ENCODE data around the gene LPCAT2. TPM values are rescaled to one million over a fixed set of nuclear protein-coding genes. Genes with fewer than 3 reads are reported as not detected.

LPCAT2 gene
- total RNA-seq, 4 donors from 2014 or later, result 10.0 to 21.7 (median 16.9) TPM

DNA sequence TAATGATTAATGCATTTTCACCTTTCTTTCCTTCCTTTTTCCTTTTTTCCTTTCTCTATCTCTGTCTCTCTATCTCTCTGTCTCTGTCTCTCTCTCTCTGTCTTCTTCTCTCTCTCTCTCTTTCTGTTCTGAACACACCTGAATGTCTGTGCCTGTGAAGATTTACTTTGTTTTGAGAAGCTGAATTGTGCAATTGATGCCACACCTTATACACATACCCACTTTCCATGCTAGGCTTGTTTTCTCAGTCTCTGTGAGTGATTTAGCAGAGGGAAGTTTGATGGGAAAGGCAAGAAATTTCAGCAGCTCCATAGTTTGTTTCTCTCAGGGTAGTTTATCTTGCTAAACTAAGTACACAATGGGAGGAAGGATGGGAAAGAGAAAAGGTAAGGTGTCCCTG lies 48.3 kb downstream of the LPCAT2 start:
- Histone ChIP-seq H3K27me3 (no peaks in the 10 kb centered on the region), H3K9me3 (no peaks in the 10 kb centered on the region), H3K27ac (peak overlapping the region; percentile 55 to 83 (median 70)), H3K36me3 (peaks cover 0 to 10% (median 0%) of the 10 kb centered on the region in 3 donors), H3K4me3 (no peak overlapping the region), H3K4me1 (peaks cover 19 to 61% (median 26%) of the 10 kb centered on the region in 3 donors)
- no peak for DNase-seq
- intact Hi-C loops (cut with DNase I), result no loop called here
- TF ChIP-seq POLR2A (IDR thresholded peaks at IDR 0.05), result no peak
- TF ChIP-seq, protein P1, sequence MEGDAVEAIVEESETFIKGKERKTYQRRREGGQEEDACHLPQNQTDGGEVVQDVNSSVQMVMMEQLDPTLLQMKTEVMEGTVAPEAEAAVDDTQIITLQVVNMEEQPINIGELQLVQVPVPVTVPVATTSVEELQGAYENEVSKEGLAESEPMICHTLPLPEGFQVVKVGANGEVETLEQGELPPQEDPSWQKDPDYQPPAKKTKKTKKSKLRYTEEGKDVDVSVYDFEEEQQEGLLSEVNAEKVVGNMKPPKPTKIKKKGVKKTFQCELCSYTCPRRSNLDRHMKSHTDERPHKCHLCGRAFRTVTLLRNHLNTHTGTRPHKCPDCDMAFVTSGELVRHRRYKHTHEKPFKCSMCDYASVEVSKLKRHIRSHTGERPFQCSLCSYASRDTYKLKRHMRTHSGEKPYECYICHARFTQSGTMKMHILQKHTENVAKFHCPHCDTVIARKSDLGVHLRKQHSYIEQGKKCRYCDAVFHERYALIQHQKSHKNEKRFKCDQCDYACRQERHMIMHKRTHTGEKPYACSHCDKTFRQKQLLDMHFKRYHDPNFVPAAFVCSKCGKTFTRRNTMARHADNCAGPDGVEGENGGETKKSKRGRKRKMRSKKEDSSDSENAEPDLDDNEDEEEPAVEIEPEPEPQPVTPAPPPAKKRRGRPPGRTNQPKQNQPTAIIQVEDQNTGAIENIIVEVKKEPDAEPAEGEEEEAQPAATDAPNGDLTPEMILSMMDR (IDR thresholded peaks at IDR 0.05), result no peak

DNA sequence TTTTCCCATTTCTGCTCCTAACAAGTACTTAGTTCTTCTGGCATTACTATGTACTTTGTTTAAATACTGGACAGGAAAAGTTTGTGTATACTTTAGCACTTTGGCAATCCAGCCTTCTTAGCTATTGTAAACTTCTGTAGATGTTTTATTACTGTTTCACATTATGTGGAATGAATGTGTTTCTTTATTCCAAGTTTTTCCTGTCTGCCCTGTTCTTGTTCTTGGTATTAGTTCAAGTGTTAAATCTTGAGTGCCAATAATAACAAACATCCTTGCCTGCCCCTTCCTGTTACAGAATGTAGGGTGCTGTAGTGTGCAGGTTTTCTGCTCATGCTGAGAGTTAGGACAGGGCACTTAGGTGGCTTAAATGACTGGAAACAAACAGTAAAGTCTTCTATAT lies 50.4 kb downstream of the LPCAT2 start:
- no peaks in the 10 kb centered on the region for H3K27me3 ChIP-seq
- H3K27ac ChIP-seq, result peak overlapping the region; percentile 59 to 83 (median 74)
- H3K4me3 ChIP-seq, result no peak overlapping the region
- H3K9me3 ChIP-seq, result no peaks in the 10 kb centered on the region
- DNase-seq, result no peak
- H3K36me3 ChIP-seq, result peaks cover 0 to under 1% (median 0%) of the 10 kb centered on the region in 3 donors
- peaks cover 19 to 57% (median 26%) of the 10 kb centered on the region in 3 donors for H3K4me1 ChIP-seq
- TF ChIP-seq POLR2A (IDR thresholded peaks at IDR 0.05), result no peak
- TF ChIP-seq, protein P1 (IDR thresholded peaks at IDR 0.05), result no peak
- intact Hi-C loops (cut with DNase I), result no loop called here

DNA sequence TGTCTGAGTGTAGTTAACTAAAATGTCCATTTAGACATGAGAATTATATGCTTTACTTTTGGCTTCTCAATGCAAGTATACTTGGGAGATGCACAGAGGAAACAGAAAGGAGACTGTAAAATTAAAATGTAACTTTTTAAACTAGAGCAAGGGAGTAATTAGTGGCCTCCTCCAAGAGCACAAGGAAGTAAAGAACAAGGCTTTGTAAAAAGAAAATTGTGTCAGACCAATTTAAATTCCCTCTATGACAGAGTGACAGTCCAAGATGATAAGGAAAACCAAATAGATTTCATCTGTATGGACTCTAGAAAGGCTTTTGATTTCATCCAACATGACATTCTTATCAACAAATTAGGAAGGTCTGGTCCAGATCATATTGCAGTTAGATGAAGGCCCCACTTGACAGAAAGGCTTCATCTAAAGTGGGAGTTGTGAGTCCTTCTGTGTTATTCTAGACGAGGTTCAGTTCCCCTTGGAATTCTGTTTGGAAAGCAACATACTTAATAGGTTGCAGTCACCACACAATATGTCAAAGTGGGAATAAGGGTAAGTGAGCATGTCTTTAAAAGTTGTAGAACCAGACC lies 51.2 kb downstream of the LPCAT2 start:
- TF ChIP-seq, protein P1 (IDR thresholded peaks at IDR 0.05), result no peak
- no peak for TF ChIP-seq POLR2A (IDR thresholded peaks at IDR 0.05)
- peak overlapping the region in 3 of 4 donors; percentile 41 to 83 (median 78) for H3K27ac ChIP-seq
- no peaks in the 10 kb centered on the region for H3K27me3 ChIP-seq
- no peak for DNase-seq
- H3K36me3 ChIP-seq, result no peaks in the 10 kb centered on the region
- H3K4me1 ChIP-seq, result peaks cover 19 to 57% (median 26%) of the 10 kb centered on the region in 3 donors
- WGBS, 2 donors, result 40 to 63% methylated on average over 1 of the region's 1 CpG
- H3K9me3 ChIP-seq, result no peaks in the 10 kb centered on the region
- no peak overlapping the region for H3K4me3 ChIP-seq
- intact Hi-C loops (cut with DNase I), result no loop called here

DNA sequence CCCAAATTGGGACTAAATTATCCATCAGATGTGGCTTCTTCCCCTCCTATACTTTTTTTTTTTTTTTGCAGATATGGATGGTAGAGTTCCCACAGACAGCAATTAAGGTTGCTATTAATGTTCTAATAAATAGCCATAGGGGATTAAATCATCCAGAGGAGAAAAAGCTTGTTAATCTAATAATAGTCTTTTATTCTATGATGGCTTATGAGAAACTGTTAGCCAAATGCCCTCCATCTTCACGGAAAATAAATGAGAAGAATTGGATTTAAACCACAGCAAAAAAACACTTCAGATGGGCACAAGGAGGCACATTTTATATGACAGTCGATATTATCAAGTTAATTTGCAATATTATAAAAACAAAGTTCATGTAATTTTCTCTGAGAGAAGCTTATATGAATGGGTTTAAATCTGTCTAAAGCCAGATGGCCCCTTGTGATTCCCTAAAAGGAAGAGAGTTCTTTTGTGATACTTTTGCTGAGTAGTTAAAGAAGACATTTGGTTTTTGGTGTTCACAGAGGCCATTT lies 52.5 kb downstream of the LPCAT2 start:
- DNase-seq, result no peak
- intact Hi-C loops (cut with DNase I), result no loop called here

DNA sequence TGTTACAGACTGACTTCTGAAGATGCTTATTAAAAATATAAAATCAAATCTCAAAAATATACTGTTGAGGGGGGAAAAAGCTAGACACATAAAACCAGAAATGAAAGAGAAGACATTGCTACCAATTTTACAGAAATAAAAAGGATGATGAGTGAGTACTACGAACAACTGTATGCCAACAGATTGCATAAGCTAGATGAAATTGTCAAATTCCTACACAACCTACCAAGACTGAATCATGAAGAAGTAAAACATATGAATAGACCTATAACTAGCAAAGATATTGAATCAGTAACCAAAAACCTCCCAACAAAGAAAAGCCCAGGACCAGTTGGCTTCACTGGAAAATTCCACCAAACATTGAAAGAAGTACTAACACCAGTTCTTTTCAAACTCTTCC lies 54.1 kb downstream of the LPCAT2 start:
- H3K4me3 ChIP-seq, result no peak overlapping the region
- TF ChIP-seq POLR2A (IDR thresholded peaks at IDR 0.05), result no peak
- TF ChIP-seq, protein P1 (IDR thresholded peaks at IDR 0.05), result no peak
- H3K9me3 ChIP-seq, result no peaks in the 10 kb centered on the region
- WGBS, 2 donors, result 67 to 76% methylated on average over 1 of the region's 1 CpG
- H3K4me1 ChIP-seq, result peaks cover 19 to 39% (median 20%) of the 10 kb centered on the region in 3 donors
- intact Hi-C loops (cut with DNase I), result no loop called here
- no peaks in the 10 kb centered on the region for H3K27me3 ChIP-seq
- H3K27ac ChIP-seq, result no peak overlapping the region
- no peaks in the 10 kb centered on the region for H3K36me3 ChIP-seq
- DNase-seq, result no peak

More for the DNA sequence above, 52.5 kb downstream of the LPCAT2 start:
- WGBS, 2 donors, result 65 to 74% methylated on average over 2 of the region's 2 CpGs
- TF ChIP-seq POLR2A (IDR thresholded peaks at IDR 0.05), result no peak
- TF ChIP-seq, protein P1 (IDR thresholded peaks at IDR 0.05), result no peak
- no peak overlapping the region for H3K4me3 ChIP-seq
- peaks cover 19 to 54% (median 26%) of the 10 kb centered on the region in 3 donors for H3K4me1 ChIP-seq
- no peak overlapping the region for H3K27ac ChIP-seq
- H3K9me3 ChIP-seq, result no peaks in the 10 kb centered on the region
- H3K36me3 ChIP-seq, result no peaks in the 10 kb centered on the region
- no peaks in the 10 kb centered on the region for H3K27me3 ChIP-seq

All from esophagus squamous epithelium (tissue), 5 donors.